T-helper 1 cell treated with Interleukin-12 subunit alpha and Interleukin-12 subunit beta and Interleukin-4 antibody, amounts not matched to agents 30 ng/mL and 1 ng/mL, for 36 hours (primary cell): ENCODE data around the gene ANO6. TPM values are rescaled to one million over a fixed set of nuclear protein-coding genes. Genes with fewer than 3 reads are reported as not detected.

Experiments
- intact Hi-C: fragments of 100-400 bp; cut with micrococcal nuclease; formaldehyde crosslinking; loops from one replicate; pipeline ENCODE4 v1.15.1; 2024
- total RNA-seq: library from RNA; stranded (reverse); gene quantifications from 2 replicates; pipeline ENCODE4 v1.2.3, GENCODE V29; 2022

Gene ANO6
- total RNA-seq, 1 donor from 2014 or later: 27.8 TPM

DNA sequence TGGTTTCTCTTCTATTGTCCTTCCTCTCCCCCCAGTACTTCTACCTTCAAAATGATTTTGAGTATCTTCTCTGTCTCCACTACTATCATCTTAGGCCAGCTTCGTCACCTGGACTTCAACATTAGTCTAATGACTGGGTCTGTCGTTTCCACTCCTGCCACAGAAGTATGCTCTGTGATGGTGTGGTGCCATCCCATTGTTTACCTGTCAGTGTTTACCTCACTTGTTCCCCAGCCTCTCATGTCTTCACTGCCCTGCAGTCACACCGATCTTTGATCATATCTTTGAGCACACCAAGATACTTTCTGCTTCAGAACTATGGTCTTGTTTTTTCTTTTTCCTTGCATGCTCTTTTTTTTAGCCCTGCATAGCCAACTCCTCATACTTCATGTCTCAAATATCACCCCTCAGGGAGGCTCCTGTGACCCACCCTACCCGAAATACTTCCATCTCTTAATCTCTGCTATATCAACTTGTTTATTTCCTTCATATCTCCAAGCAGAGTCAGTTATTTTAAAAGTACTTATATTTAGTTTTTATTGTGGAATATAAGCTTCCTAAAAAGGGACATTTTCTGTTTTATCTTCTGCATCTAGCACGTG is 60.4 kb downstream of the ANO6 start:
- intact Hi-C loops: no loop called here

DNA sequence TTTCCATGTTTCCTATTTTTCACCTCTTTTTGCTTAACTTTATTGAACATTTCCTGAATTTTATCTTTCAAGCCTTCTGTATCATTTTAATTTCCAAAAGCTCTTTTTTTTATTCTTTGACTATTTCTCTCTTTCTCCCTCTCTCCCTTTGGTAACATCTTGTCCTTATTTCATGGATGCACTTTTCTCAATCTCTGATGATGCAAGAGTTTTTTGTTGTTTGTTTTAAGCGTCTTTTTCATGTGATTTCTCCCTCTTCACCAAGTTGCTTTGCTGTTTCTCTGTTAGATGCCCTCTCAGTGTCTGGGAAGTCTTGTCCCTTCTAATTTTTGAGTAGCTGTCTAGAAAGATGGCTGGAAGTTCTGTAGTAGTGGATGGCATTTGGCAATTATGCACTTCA is 62.6 kb downstream of the ANO6 start:
- intact Hi-C loops: no loop called here

- intact Hi-C loops: no loop called here
Observed at GRCh38 chr12:45279931-45280830, 64.3 kb downstream of the ANO6 start.

DNA sequence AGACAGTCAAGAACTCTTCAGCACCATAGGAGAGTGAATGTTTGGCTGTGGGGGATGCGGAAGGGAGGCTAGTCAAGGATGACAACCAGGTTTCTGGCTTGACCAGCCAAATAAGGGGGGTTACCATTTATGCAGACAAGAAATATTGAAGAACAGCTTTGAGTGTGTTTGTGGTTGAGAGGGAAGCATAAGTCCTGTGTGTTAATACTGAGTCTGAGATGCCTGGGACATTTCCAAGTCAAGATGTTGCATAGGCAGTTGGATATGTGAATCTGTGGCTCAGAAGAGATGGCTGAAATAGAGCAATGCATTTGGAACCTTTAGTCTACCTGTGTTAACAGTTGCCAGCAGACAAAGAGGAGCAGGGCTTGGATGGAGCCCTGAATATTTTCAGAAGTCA is 66.1 kb downstream of the ANO6 start:
- intact Hi-C loops: no loop called here

- intact Hi-C loops: no loop called here
Observed at GRCh38 chr12:45282411-45282810, 66.5 kb downstream of the ANO6 start.

GRCh38 chr12:45284096-45284901 is 68.4 kb downstream of the ANO6 start:
- intact Hi-C loops: no loop called here

GRCh38 chr12:45285717-45286116 is 69.8 kb downstream of the ANO6 start:
- intact Hi-C loops: no loop called here

DNA sequence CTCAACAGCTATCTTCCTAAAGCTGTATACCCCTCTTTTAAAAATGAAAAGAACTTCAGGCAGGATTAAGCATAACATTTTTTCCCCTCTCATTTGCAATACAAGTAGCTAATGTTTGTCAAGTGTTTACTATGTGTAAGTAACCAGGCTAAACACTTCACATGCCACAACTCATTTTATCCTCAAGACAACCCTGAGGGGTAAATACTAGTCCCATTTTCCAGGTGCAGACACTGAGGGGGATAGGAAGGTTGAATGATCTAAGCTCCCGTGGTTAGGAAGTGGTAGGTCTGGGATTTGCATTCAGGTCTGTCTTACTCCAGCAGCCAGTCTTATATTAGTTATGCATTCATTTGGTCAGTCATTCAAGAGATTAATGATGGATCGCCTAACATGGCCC is 70.7 kb downstream of the ANO6 start:
- intact Hi-C loops: no loop called here

GRCh38 chr12:45289245-45290215 is 73.6 kb downstream of the ANO6 start:
- intact Hi-C loops: no loop called here

DNA sequence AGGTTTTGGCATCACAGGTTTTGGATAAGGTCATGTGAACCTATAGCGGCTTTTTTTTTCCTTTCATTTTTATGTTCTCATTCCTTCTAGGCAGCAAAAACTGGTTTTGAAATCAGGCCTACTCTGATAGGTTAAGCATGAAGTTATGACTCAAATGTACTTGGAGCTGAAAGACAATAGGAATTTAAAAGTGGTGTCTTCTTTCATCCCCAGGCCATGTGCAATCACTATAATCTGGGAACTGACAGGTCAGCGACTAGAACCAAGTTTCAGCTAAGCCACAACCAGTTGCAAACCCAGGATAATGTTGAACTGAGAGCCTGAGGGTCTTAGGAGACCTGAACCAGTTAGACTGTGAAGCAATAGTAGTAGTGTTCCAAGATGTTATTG is 74.3 kb downstream of the ANO6 start:
- intact Hi-C loops: no loop called here

- intact Hi-C loops: no loop called here
Observed at GRCh38 chr12:45291518-45291917, 75.6 kb downstream of the ANO6 start.

DNA sequence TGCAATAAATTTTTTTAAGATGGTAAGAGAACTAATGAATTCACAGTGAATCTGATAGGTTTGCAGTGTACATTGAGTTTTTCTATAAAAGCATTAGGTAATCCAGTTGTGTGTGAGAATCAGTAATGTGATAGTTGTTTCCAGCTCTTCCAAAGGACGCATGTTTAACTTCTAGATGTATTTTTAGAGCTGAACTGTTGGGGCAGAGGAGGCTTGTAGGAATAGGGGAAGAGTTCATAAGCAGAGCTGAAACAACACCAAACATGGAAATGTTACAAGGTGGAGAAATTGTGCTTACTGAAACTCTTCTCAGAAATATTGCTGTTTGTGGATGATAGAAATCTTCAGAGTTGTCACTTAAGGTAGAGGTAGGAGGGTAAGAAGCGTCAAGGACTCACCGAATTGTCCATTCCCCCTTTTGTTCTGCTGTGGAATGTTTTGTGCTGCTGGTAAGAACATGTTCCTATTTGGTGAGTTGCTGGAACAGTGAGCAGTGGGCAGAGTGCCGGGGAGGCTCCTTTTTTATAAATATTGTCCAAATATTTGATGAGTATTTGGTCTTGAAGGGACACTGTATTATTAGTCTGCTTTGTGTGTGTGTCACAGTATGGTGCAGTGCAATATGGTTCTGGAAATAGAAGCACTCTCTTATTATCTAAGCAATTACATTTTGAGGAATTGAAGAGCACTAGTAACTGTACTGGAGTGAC is 76.7 kb downstream of the ANO6 start:
- intact Hi-C loops: no loop called here

DNA sequence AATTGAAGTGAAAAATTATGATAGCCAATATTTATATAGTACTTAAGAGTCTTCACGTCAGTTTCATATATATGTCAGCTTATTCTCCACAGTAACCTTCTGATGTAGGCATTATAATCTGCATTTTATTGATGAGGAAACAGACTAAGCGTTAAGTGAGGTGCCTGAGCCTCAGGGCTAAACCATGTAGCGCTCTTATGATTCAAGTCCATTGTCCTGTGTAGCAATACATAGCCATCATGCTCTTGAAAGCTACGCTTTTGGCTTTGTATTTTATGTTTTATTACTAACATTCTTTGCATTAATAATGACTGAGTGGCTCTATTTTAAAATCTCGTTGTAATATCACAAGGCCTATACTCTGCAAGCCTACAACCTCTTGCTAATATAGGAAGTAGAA is 79.0 kb downstream of the ANO6 start:
- intact Hi-C loops: no loop called here

- intact Hi-C loops: no loop called here
Observed at GRCh38 chr12:45296046-45296586, 80.2 kb downstream of the ANO6 start.

- intact Hi-C loops: no loop called here
Observed at GRCh38 chr12:45298047-45298446, 82.2 kb downstream of the ANO6 start.

GRCh38 chr12:45298721-45299692 is 83.1 kb downstream of the ANO6 start:
- intact Hi-C loops: no loop called here

DNA sequence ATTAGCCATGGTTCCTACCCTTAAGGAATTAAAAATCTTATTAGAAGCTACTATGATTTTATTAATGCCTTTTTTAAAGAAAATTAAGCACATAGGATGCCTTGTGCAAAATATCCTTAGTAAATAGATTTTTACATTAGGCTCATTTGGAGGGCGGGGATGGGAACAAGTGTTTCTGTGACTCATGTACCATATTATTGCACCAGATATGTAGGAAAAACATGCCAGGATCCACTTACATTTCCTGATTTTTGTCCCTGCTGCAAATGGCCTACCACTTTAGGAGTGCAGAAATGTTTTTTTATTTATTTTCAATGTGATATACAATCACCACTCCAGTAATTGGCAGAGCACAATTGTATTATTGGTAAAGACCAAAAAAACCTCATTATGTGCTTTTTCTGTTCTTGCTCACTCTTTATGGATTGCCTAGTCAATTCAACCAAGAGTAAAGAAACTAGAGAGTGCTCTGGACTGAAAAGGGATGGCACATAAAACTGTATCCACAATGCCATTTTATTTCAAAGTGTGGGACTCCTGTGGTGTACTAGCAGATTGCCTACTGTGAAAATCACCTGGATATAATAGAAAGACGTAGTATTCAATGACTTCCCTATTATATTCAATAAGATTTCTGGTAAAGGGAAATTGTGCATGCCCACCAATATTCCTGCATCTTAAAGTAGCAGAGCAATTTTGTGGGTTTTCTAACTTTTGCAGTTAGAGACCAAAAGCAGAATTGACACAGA is 86.9 kb downstream of the ANO6 start:
- intact Hi-C loops: no loop called here

DNA sequence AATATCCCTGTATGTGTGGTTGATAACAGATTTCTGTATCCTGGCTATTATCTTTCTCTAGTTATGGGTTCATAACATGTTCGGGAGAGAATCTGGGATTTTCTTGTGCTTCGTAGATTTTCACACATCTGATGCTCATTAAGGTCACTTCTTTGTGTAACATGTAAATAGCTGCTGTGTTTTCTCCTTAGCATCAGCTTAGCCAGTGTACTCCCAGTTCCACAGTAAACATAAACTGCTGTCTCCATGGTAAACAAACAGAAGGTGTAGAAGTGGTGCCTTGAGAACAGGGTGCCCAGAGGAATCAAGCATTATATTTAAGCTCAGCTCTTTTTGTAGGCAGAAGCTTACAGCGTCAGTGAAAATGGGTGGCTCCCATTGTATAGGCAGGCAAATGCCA is 88.0 kb downstream of the ANO6 start:
- intact Hi-C loops: no loop called here
